K562 (cell line): ENCODE results near the gene CHST8. TPM values are rescaled to one million over a fixed set of nuclear protein-coding genes. Genes with fewer than 3 reads are reported as not detected.
A peak's percentile ranks its signal among the peaks of the same experiment; 100 is the strongest.

Experiments used
- ATAC-seq: fragments of 200-7000 bp; cut with Tn5 transposase; 3 replicates; pipeline ENCODE4 v1.9.1; 2020; ENCODE audit warnings: moderate library complexity
- BruUV-seq: library from RNA; stranded (reverse); fragments of 400-500 nt; replicated peaks from 2 replicates; lab custom pipeline; 2021; lab: Mats Ljungman, UMichigan
- CTCF ChIA-PET: fragments of 300-600 bp; formaldehyde crosslinking; extraction: SDS; loops from one replicate; lab custom pipeline; 2021; ENCODE audit warnings: low intra/inter-chr PET ratio; lab: Yijun Ruan, JAX
- POLR2A ChIA-PET: fragments of 300-600, 350-650 bp; sonication (Branson Sonifier 250); formaldehyde crosslinking; extraction: SDS; loops from one replicate; lab custom pipeline; 2021; ENCODE audit warnings: antibody characterized with exemption, inconsistent platforms; lab: Yijun Ruan, JAX
- DNase-seq, 4 experiments: peaks; one replicate each; pipeline versions ENCODE4 v3.0.0 to v3.0.0-alpha.2; 2011 to 2018; ENCODE audit warnings: low spot score in 3 of 4, mixed read lengths in 3 of 4; ENCODE audit errors: extremely low read depth in 1 of 4
- FAIRE-seq: peaks from 2 replicates; lab custom pipeline; 2011; peaks lifted over from hg19 to GRCh38; lab: Jason Lieb, UNC
- H2AFZ ChIP-seq: 2 replicates; pipeline ENCODE4 v1.6.0; 2011; ENCODE audit warnings: low read depth, low read length, control low read depth, inconsistent platforms
- H3K27ac ChIP-seq: fragments of 200-600 bp; 3 replicates; pipeline ENCODE4 v1.8.0; 2011; ENCODE audit warnings: low read depth, mild to moderate bottlenecking, control low read depth, inconsistent platforms, low read length, moderate library complexity, mixed read lengths; ENCODE audit errors: extremely low read depth
- H3K27me3 ChIP-seq, 2 experiments: fragments of 300-600 bp in 1 of 2; 2 replicates in 1 of 2; 3 replicates in 1 of 2; pipeline versions ENCODE4 v1.6.0 to v1.8.0; 2011; ENCODE audit warnings: inconsistent platforms in 2 of 2, low read length in 2 of 2, mild to moderate bottlenecking in 1 of 2, mixed read lengths in 1 of 2, moderate library complexity in 1 of 2; ENCODE audit not compliant: control insufficient read depth in 2 of 2, insufficient read depth in 2 of 2
- H3K36me3 ChIP-seq: fragments of 300-600 bp; 3 replicates; pipeline ENCODE4 v1.8.0; 2011; ENCODE audit warnings: mild to moderate bottlenecking, low read length, inconsistent platforms; ENCODE audit not compliant: control insufficient read depth, insufficient read depth
- H3K4me1 ChIP-seq, 2 experiments: fragments of 200-600 bp in 1 of 2; replicated peaks in 1 of 2; 2 replicates in 1 of 2; 3 replicates in 1 of 2; pipeline versions ENCODE4 v1.5.1 to v1.8.0; 2011; ENCODE audit warnings: inconsistent platforms in 2 of 2, low read length in 2 of 2, mild to moderate bottlenecking in 1 of 2, mixed read lengths in 1 of 2, moderate library complexity in 1 of 2; ENCODE audit not compliant: control insufficient read depth in 2 of 2, insufficient read depth in 2 of 2
- H3K4me2 ChIP-seq: 2 replicates; pipeline ENCODE4 v1.6.1; 2011; ENCODE audit warnings: low read length, control low read depth, inconsistent platforms, mixed read lengths; ENCODE audit not compliant: insufficient read depth
- H3K4me3 ChIP-seq: fragments of 200-600 bp; sonication (generic), shearing (Covaris generic); 2 replicates; pipeline ENCODE4 v1.5.1; 2016; ENCODE audit warnings: control low read depth, inconsistent platforms
- H3K79me2 ChIP-seq: fragments of 200-600 bp; 3 replicates; pipeline ENCODE4 v1.8.0; 2011; ENCODE audit warnings: low read length, inconsistent platforms; ENCODE audit not compliant: control insufficient read depth, insufficient read depth
- H3K9ac ChIP-seq, 2 experiments: 2 replicates each; pipeline versions ENCODE4 v1.6.0 to v1.6.1; 2011; ENCODE audit warnings: low read depth in 2 of 2, low read length in 2 of 2, control low read depth in 1 of 2, inconsistent platforms in 1 of 2, mild to moderate bottlenecking in 1 of 2, mixed read lengths in 1 of 2; ENCODE audit not compliant: insufficient read depth in 1 of 2
- H3K9me1 ChIP-seq: one replicate; pipeline ENCODE4 v1.6.0; 2011; ENCODE audit warnings: inconsistent platforms, mild to moderate bottlenecking, low read length, moderate library complexity; ENCODE audit not compliant: control insufficient read depth, insufficient read depth
- H3K9me3 ChIP-seq: replicated peaks from 2 replicates; pipeline ENCODE4 v1.5.1; 2011; ENCODE audit warnings: low read depth, low read length, inconsistent platforms; ENCODE audit not compliant: control insufficient read depth, insufficient read depth
- H4K20me1 ChIP-seq: replicated peaks from 2 replicates; pipeline ENCODE4 v1.6.1; 2011; ENCODE audit warnings: low read length, inconsistent platforms, mixed read lengths; ENCODE audit not compliant: control insufficient read depth, insufficient read depth
- FOXA1 ChIP-seq: fragments of 450-650 bp; IDR thresholded peaks from 2 replicates; pipeline ENCODE4 v1.6.1; 2016; ENCODE audit warnings: mild to moderate bottlenecking, borderline replicate concordance
- FOXA3 ChIP-seq, 2 experiments: fragments of 450-650 bp in 1 of 2; sonication (generic) in 1 of 2; formaldehyde crosslinking; IDR thresholded peaks in 1 of 2; conservative IDR thresholded peaks in 1 of 2; 2 replicates each; pipeline versions ENCODE4 v1.4.0 to v1.8.0; 2020 to 2022; ENCODE audit warnings: mild to moderate bottlenecking in 2 of 2, missing genetic modification reagents in 1 of 2
- HEY1 ChIP-seq: fragments of 250-450 bp; sonication (Bioruptor Pico); IDR thresholded peaks from 2 replicates; pipeline ENCODE4 v1.5.0; 2020; ENCODE audit warnings: mild to moderate bottlenecking, moderate library complexity, borderline replicate concordance
- KDM5B ChIP-seq: fragments of 200-600 bp; sonication (generic); IDR thresholded peaks from 2 replicates; pipeline ENCODE4 v1.6.1; 2012; ENCODE audit warnings: low read depth, mild to moderate bottlenecking, moderate library complexity, low read length, control low read depth, inconsistent platforms; ENCODE audit not compliant: insufficient replicate concordance
- MECOM ChIP-seq: fragments of 250-450 bp; sonication (Bioruptor Pico); IDR thresholded peaks from 2 replicates; pipeline ENCODE4 v1.8.0; 2022; ENCODE audit warnings: inconsistent platforms
- NRF1 ChIP-seq, 2 experiments: fragments of 450-650 bp; IDR thresholded peaks in 1 of 2; conservative IDR thresholded peaks in 1 of 2; 2 replicates each; pipeline ENCODE4 v1.6.1; 2014; ENCODE audit warnings: mild to moderate bottlenecking in 2 of 2
- POLR2AphosphoS5 ChIP-seq: IDR thresholded peaks from 2 replicates; pipeline ENCODE4 v1.6.1; 2011; ENCODE audit warnings: mild to moderate bottlenecking, low read depth, low read length, moderate library complexity; ENCODE audit not compliant: control insufficient read depth, insufficient read depth
- SAFB ChIP-seq: fragments of 200-400 bp; formaldehyde crosslinking; IDR thresholded peaks from 2 replicates; pipeline ENCODE4 v1.6.1; 2017; ENCODE audit warnings: low read depth, low read length, borderline replicate concordance
- TBP ChIP-seq: optimal IDR thresholded peaks from 2 replicates; pipeline ENCODE3; 2011; ENCODE audit warnings: low read depth, low read length, improper control_type of control experiment
- ZBTB17 ChIP-seq: fragments of 450-650 bp; formaldehyde crosslinking; IDR thresholded peaks from 2 replicates; pipeline ENCODE4 v1.4.0; 2020; ENCODE audit warnings: mild to moderate bottlenecking
- ZNF282 ChIP-seq: sonication (generic); formaldehyde crosslinking; IDR thresholded peaks from 2 replicates; pipeline ENCODE4 v1.8.1; 2023; ENCODE audit warnings: missing genetic modification reagents
- ZNF311 ChIP-seq: fragments of 250-450 bp; sonication (Bioruptor Pico); IDR thresholded peaks from 2 replicates; pipeline ENCODE4 v1.4.0; 2020; ENCODE audit warnings: mild to moderate bottlenecking, moderate library complexity
- WGBS: fragments of 100-300 bp; shearing (Covaris generic); methylation state at CpG from one replicate; pipeline ENCODE4 v1.1.6; 2016; ENCODE audit warnings: low coverage, mixed read lengths; ENCODE audit not compliant: insufficient coverage; ENCODE audit errors: missing lambda C conversion rate; 5-methylcytosine and 5-hydroxymethylcytosine counted together
- in situ Hi-C: fragments of 300-500 bp; cut with MboI; formaldehyde crosslinking; loops from 4 replicates; pipeline ENCODE4 v1.15.0; 2018; ENCODE audit warnings: inconsistent platforms, mixed read lengths
- intact Hi-C: fragments of 100-400 bp; cut with micrococcal nuclease; formaldehyde crosslinking; loops from 2 replicates; pipeline ENCODE4 v1.14.2; 2022
- polyA plus RNA-seq, 8 experiments: library from polyadenylated mRNA; depleted of rRNA in 4 of 8; stranded (reverse) in 5 of 8; unstranded in 3 of 8; fragments of >200 nt; fragmentation: Nextera tagmentation in 2 of 8; fragmentation: Illumina TruSeq in 1 of 8; extraction: Ambion mirVana in 2 of 8; extraction: Trizol in 1 of 8; gene quantifications; 2 replicates each; pipeline versions ENCODE4 v1.2.1 to v1.2.3, GENCODE V29; 2011 to 2014; ENCODE audit warnings: inconsistent platforms in 1 of 8, missing spikeins in 1 of 8
- total RNA-seq, 7 experiments: library from RNA; depleted of rRNA in 6 of 7; stranded (reverse); fragments of >200 nt in 6 of 7; fragmentation: Illumina TruSeq in 2 of 7; extraction: Trizol in 2 of 7; gene quantifications; 2 replicates each; pipeline versions ENCODE4 v1.2.1 to v1.2.3, GENCODE V29; 2011 to 2021; ENCODE audit warnings: low replicate concordance in 1 of 7
- TF ChIP-seq, protein P1 (sequence below): sonication (generic); formaldehyde crosslinking; IDR thresholded peaks from 2 replicates; pipeline ENCODE4 v1.8.1; 2023; ENCODE audit warnings: mild to moderate bottlenecking, missing genetic modification reagents
- TF ChIP-seq, protein P2 (sequence below): fragments of 250-450 bp; sonication (Bioruptor Pico); IDR thresholded peaks from 2 replicates; pipeline ENCODE4 v1.8.0; 2021; ENCODE audit warnings: borderline replicate concordance, mild to moderate bottlenecking, moderate library complexity; ENCODE audit not compliant: poor library complexity, severe bottlenecking
- TF ChIP-seq, protein P3 (sequence below): fragments of 450-650 bp; IDR thresholded peaks from 2 replicates; pipeline ENCODE4 v1.6.1; 2016; ENCODE audit warnings: antibody characterized with exemption
- TF ChIP-seq, protein P4 (sequence below), 2 experiments: fragments of 450-650 bp in 1 of 2; sonication (generic) in 1 of 2; formaldehyde crosslinking; conservative IDR thresholded peaks; 2 replicates each; pipeline versions ENCODE4 v1.4.0 to v1.8.1; 2020 to 2022; ENCODE audit warnings: mild to moderate bottlenecking in 1 of 2, missing genetic modification reagents in 1 of 2

CHST8 gene
- total and polyA plus RNA-seq, 9 of the 15 experiments (the other 6 are each of a cell fraction or from before 2014, with no cell fraction given), result 0.11 TPM; not detected in 8

DNA sequence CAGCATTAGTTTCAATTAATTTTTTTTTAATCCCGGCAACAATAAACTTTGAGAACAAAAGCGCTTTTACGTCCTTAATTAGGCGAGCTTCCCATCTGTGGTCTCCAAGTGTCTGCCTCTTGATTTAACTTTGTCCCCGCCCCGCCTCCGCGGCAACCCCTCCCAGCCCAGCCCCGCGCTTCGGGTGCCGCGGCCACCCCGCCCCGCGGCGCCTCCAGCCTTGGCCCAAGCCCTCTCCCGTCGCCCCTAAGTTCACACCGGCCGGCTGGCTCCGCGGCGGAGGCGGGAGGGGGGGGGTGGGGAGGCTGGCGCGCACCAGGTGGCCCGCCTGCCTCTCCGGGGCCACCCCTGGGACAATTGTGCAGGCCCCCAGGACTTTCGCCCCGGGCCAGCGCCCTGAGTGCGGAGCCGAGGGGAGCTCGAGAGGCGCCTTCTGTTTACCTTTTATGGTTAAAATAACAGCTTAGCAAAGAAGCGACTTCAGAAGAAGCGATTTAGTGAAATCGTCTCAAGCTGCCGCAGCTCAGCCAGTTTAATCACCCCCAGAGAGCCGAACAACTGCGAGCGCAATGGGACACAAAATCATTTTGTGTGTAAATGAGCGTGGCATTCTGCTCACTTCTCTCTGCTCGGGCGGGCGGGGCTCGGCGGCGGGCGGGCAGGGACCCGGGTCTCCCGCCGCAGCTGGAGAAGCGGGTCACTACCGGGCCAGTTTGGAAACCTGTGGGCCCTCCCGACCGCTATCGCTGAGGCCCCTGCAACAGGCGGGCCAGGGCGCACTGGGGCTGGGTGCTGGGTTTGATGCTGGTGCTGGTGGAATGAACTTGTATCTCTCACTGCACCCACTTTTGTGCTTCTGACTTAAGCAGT, 176.3 kb downstream of the CHST8 start:
- in situ Hi-C loops (no loop called here), intact Hi-C loops (no loop called here)
- peaks cover 5% of the 10 kb centered on the region; the same call in 1 of the 3 replicates for H3K79me2 ChIP-seq
- H2AFZ ChIP-seq, result peak overlapping the region; percentile 86
- peak overlapping the region; percentile 72 for H3K4me3 ChIP-seq
- DNase-seq (peak; percentile 76 to 84 (median 82)), ATAC-seq (peak; percentile 74), FAIRE-seq (no peak)
- peak overlapping the region; percentile 80 for H3K4me2 ChIP-seq
- WGBS, result 36% methylated on average over 21 of the region's 61 CpGs
- no peaks in the 10 kb centered on the region for H4K20me1 ChIP-seq
- H3K9me3 ChIP-seq, result no peaks in the 10 kb centered on the region
- no peaks in the 10 kb centered on the region for H3K9me1 ChIP-seq
- peak overlapping the region; percentile 75 to 76 for H3K9ac ChIP-seq
- H3K4me1 ChIP-seq, result peaks cover 0 to 39% of the 10 kb centered on the region in 2 experiments; a peak in 2 of 5 replicates
- peaks cover 43% of the 10 kb centered on the region; the same call in 1 of the 3 replicates for H3K36me3 ChIP-seq
- POLR2A ChIA-PET, result interaction anchor here (0.6 to 1.4 kb wide), 6 partner anchors 15 to 249 kb away, joined by 3 to 4 read pairs (median 3); no protein-coding TSS in a partner anchor
- CTCF ChIA-PET, result no interaction called here
- H3K27ac ChIP-seq, result peak overlapping the region; percentile 88; the same call in 1 of the 3 replicates
- no TSS peak for BruUV-seq
- H3K27me3 ChIP-seq, result peaks cover 0 to 1% of the 10 kb centered on the region in 2 experiments; a peak in 3 of 5 replicates
- TF ChIP-seq HEY1 (CRISPR knock-in tag) (no peak), MECOM (CRISPR knock-in tag) (no peak), ZBTB17 (CRISPR knock-in tag) (peak; percentile 61; the same call in 1 of the 2 replicates), POLR2AphosphoS5 (no peak), FOXA3 (CRISPR knock-in tag; conservative IDR thresholded peaks at IDR 0.05 in 1 of 2, IDR thresholded peaks at IDR 0.05 in 1 of 2) (no peak), FOXA1 (no peak), SAFB (no peak), ZNF311 (CRISPR knock-in tag) (no peak), NRF1 (conservative IDR thresholded peaks at IDR 0.05 in 1 of 2, IDR thresholded peaks at IDR 0.05 in 1 of 2) (no peak), ZNF282 (no peak), TBP (no peak), KDM5B (peak; percentile 39)
- TF ChIP-seq, protein P1, sequence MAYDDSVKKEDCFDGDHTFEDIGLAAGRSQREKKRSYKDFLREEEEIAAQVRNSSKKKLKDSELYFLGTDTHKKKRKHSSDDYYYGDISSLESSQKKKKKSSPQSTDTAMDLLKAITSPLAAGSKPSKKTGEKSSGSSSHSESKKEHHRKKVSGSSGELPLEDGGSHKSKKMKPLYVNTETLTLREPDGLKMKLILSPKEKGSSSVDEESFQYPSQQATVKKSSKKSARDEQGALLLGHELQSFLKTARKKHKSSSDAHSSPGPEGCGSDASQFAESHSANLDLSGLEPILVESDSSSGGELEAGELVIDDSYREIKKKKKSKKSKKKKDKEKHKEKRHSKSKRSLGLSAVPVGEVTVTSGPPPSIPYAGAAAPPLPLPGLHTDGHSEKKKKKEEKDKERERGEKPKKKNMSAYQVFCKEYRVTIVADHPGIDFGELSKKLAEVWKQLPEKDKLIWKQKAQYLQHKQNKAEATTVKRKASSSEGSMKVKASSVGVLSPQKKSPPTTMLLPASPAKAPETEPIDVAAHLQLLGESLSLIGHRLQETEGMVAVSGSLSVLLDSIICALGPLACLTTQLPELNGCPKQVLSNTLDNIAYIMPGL (CRISPR knock-in tag), result no peak
- TF ChIP-seq, protein P2, sequence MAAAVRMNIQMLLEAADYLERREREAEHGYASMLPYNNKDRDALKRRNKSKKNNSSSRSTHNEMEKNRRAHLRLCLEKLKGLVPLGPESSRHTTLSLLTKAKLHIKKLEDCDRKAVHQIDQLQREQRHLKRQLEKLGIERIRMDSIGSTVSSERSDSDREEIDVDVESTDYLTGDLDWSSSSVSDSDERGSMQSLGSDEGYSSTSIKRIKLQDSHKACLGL (CRISPR knock-in tag), result no peak
- TF ChIP-seq, protein P3, sequence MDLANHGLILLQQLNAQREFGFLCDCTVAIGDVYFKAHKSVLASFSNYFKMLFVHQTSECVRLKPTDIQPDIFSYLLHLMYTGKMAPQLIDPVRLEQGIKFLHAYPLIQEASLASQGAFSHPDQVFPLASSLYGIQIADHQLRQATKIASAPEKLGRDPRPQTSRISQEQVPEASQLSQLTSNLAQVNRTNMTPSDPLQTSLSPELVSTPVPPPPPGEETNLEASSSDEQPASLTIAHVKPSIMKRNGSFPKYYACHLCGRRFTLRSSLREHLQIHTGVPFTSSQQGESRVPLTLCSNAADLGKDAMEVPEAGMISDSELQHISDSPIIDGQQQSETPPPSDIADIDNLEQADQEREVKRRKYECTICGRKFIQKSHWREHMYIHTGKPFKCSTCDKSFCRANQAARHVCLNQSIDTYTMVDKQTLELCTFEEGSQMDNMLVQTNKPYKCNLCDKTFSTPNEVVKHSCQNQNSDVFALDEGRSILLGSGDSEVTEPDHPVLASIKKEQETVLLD, result no peak; the same call in 1 of the 2 replicates
- TF ChIP-seq, protein P4, sequence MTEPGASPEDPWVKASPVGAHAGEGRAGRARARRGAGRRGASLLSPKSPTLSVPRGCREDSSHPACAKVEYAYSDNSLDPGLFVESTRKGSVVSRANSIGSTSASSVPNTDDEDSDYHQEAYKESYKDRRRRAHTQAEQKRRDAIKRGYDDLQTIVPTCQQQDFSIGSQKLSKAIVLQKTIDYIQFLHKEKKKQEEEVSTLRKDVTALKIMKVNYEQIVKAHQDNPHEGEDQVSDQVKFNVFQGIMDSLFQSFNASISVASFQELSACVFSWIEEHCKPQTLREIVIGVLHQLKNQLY (CRISPR knock-in tag; conservative IDR thresholded peaks at IDR 0.05), result no peak
